IgD-negative memory B cell (primary cell): ENCODE measurements around the gene SOWAHB. TPM values are rescaled to one million over a fixed set of nuclear protein-coding genes. Genes with fewer than 3 reads are reported as not detected.

Source experiments
- H3K27ac Mint-ChIP-seq, 3 donors: one replicate each; pipeline ENCODE4 v1.8.0; 2020 to 2022; ENCODE audit warnings: mild to moderate bottlenecking in 3 of 3, mixed read lengths in 3 of 3, moderate library complexity in 1 of 3
- H3K27me3 Mint-ChIP-seq: one replicate; pipeline ENCODE4 v1.8.0; 2021; ENCODE audit warnings: mixed read lengths
- H3K36me3 Mint-ChIP-seq: one replicate; pipeline ENCODE4 v1.8.0; 2020; ENCODE audit warnings: mild to moderate bottlenecking, mixed read lengths
- H3K4me1 Mint-ChIP-seq, 3 donors: one replicate each; pipeline ENCODE4 v1.8.0; 2020 to 2022; ENCODE audit warnings: mixed read lengths in 3 of 3, mild to moderate bottlenecking in 1 of 3
- H3K4me3 Mint-ChIP-seq, 4 donors: one replicate each; pipeline ENCODE4 v1.8.0; 2020 to 2022; ENCODE audit warnings: mild to moderate bottlenecking in 4 of 4, mixed read lengths in 4 of 4, moderate library complexity in 3 of 4
- H3K9me3 Mint-ChIP-seq, 3 donors: one replicate each; pipeline ENCODE4 v1.8.0; 2020 to 2021; ENCODE audit warnings: mixed read lengths in 3 of 3, mild to moderate bottlenecking in 1 of 3
- polyA plus RNA-seq: library from polyadenylated mRNA; unstranded; fragments of 300-500 nt; fragmentation: Illumina TruSeq; gene quantifications from one replicate; pipeline ENCODE4 v1.2.3, GENCODE V29; 2021

SOWAHB gene
- polyA plus RNA-seq, 1 donor from 2014 or later, result not detected

GRCh38 chr4:76902233-76902890 lies 4.4 kb upstream of the SOWAHB start:
- Mint-ChIP-seq H3K9me3 (peaks cover 0 to 5% (median 0%) of the 10 kb centered on the region in 3 donors), H3K27ac (no peak overlapping the region), H3K36me3 (no peaks in the 10 kb centered on the region), H3K4me1 (peaks cover 0 to 9% (median 5%) of the 10 kb centered on the region in 3 donors), H3K4me3 (no peak overlapping the region), H3K27me3 (peaks cover 19% of the 10 kb centered on the region)

GRCh38 chr4:76898949-76899645 lies 1.2 kb upstream of the SOWAHB start:
- peak overlapping the region in 2 of 4 donors; percentile 59 to 82 for H3K4me3 Mint-ChIP-seq

DNA sequence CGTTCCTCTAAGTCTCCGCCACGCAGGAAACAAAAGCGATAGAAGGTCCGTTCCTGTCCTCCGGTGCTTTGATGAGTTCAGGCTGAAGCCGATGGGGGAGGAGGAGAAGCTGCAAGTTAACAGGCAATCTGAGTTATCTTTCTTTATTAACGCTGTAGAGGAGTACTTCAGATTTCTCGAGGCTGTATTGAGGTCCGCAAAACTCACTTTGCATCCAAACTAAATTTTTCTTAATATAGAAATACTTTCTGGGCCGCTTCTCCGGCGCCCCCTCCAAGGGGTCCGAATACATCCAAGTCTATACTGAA lies 395 bp upstream of the SOWAHB start:
- no peaks in the 10 kb centered on the region for H3K9me3 Mint-ChIP-seq
- peaks cover 2% of the 10 kb centered on the region for H3K36me3 Mint-ChIP-seq
- peaks cover 30% of the 10 kb centered on the region for H3K27me3 Mint-ChIP-seq
- H3K4me3 Mint-ChIP-seq, result peak overlapping the region; percentile 59 to 82 (median 74)
- peaks cover 0 to 9% (median 7%) of the 10 kb centered on the region in 3 donors for H3K4me1 Mint-ChIP-seq
- no peak overlapping the region for H3K27ac Mint-ChIP-seq

More at GRCh38 chr4:76898949-76899645, 1.2 kb upstream of the SOWAHB start:
- Mint-ChIP-seq H3K27ac (no peak overlapping the region), H3K36me3 (peaks cover 2% of the 10 kb centered on the region), H3K9me3 (no peaks in the 10 kb centered on the region), H3K4me1 (peaks cover 0 to 9% (median 7%) of the 10 kb centered on the region in 3 donors), H3K27me3 (peaks cover 30% of the 10 kb centered on the region)

DNA sequence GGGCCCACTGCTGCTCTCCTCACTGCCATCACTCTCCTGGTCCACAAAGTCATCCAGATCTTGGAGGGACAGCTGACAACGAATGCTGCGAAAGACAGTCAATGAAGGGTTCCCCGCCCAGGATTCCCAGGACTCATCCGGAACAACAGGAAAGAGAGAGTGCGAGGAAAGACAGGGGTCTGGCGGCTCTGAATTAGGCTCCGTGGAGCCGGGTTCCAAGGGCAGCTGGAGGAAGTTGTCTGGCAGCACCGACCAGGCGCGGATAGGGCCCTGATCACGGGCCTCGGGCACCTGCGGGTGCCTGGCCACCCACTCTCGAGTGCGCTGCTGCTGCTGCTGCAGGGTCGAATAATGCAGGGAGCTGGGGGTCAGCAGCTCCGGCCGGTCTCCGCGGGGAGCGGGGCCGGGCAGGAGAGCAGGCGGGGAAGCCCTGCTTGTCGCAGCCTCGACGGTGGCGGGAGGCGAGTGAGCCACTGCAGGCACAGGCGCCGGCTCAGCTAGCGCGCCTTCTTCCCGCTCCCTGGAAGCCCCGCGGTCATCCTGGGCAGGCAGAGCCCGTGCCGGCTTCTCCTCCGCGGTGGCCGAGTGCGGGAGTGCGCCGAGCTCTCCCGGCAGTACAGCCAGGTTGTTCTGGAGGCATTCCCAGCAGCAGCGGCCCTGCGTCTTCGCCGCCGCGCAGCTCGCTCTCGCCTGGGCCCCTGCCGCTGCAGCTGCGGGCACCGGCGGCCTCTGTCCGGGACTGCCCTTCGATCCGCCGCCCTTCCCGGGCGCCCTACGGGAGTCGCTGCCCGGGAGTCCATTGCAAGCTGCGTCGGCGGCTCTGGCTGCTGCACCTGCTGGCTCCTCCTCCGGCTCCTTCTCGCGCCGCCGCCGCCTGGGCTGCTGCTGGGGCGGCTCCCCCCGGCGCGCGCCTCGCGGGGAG lies 1.1 kb downstream of the SOWAHB start:
- Mint-ChIP-seq H3K36me3 (peaks cover 2% of the 10 kb centered on the region), H3K27me3 (peaks cover 40% of the 10 kb centered on the region), H3K9me3 (no peaks in the 10 kb centered on the region), H3K4me1 (peaks cover 0 to 9% (median 7%) of the 10 kb centered on the region in 3 donors), H3K27ac (no peak overlapping the region), H3K4me3 (no peak overlapping the region)

GRCh38 chr4:76896048-76896447 lies 1.9 kb downstream of the SOWAHB start:
- H3K9me3 Mint-ChIP-seq, result no peaks in the 10 kb centered on the region
- no peak overlapping the region for H3K4me3 Mint-ChIP-seq
- H3K27ac Mint-ChIP-seq, result no peak overlapping the region
- H3K4me1 Mint-ChIP-seq, result peaks cover 0 to 9% (median 7%) of the 10 kb centered on the region in 3 donors
- peaks cover 4% of the 10 kb centered on the region for H3K36me3 Mint-ChIP-seq
- H3K27me3 Mint-ChIP-seq, result peaks cover 45% of the 10 kb centered on the region

GRCh38 chr4:76895619-76896018 lies 2.3 kb downstream of the SOWAHB start:
- H3K27ac Mint-ChIP-seq, result no peak overlapping the region
- peaks cover 0 to 9% (median 7%) of the 10 kb centered on the region in 3 donors for H3K4me1 Mint-ChIP-seq
- H3K9me3 Mint-ChIP-seq, result no peaks in the 10 kb centered on the region
- H3K36me3 Mint-ChIP-seq, result peaks cover 4% of the 10 kb centered on the region
- peaks cover 47% of the 10 kb centered on the region for H3K27me3 Mint-ChIP-seq
- H3K4me3 Mint-ChIP-seq, result no peak overlapping the region

DNA sequence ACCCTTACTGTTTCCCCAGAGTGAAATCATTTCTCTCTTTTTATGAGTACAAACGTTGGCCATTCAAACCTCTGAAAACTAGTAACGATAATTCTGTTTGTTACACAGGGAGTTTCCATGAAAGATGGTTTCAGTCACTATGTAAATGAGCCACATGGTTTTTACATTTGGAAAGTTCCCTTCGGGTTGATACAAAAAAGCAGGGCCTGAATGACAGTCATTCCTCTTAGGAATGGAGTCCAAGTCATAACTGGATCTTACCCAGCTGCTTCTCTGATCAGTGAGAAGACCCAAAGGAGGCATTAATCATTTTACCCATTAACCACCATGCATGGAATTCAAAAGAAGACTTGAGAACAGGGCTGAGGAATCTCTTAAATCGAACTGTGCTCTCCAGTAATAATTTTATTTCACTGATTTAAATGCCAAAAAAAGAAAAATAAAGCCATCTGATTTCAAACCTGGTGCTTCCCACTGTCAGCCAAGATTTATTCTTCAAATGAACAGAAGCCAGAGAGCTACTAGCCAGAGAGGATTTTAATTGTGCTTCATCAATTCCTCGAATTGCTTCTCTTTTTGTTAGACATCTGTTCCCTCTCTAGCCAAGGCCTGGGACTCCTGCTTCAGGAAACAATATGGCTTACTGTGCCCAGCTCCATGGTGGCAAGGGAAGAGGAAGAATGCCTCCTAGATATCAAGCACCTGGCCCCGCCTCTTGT lies 3.2 kb downstream of the SOWAHB start:
- no peaks in the 10 kb centered on the region for H3K9me3 Mint-ChIP-seq
- H3K36me3 Mint-ChIP-seq, result peaks cover 4% of the 10 kb centered on the region
- H3K27ac Mint-ChIP-seq, result no peak overlapping the region
- peaks cover 41% of the 10 kb centered on the region for H3K27me3 Mint-ChIP-seq
- peaks cover 0 to 9% (median 7%) of the 10 kb centered on the region in 3 donors for H3K4me1 Mint-ChIP-seq
- H3K4me3 Mint-ChIP-seq, result no peak overlapping the region

GRCh38 chr4:76892601-76893000 lies 5.3 kb downstream of the SOWAHB start:
- H3K36me3 Mint-ChIP-seq, result peaks cover 4% of the 10 kb centered on the region
- H3K27me3 Mint-ChIP-seq, result peaks cover 29% of the 10 kb centered on the region
- H3K27ac Mint-ChIP-seq, result no peak overlapping the region
- H3K9me3 Mint-ChIP-seq, result no peaks in the 10 kb centered on the region
- peaks cover 0 to 3% (median 0%) of the 10 kb centered on the region in 3 donors for H3K4me1 Mint-ChIP-seq
- no peak overlapping the region for H3K4me3 Mint-ChIP-seq

- H3K4me3 Mint-ChIP-seq, result no peak overlapping the region
- H3K9me3 Mint-ChIP-seq, result no peaks in the 10 kb centered on the region
- peaks cover 4% of the 10 kb centered on the region for H3K36me3 Mint-ChIP-seq
- no peak overlapping the region for H3K27ac Mint-ChIP-seq
- peaks cover 0 to 3% (median 0%) of the 10 kb centered on the region in 3 donors for H3K4me1 Mint-ChIP-seq
- peaks cover 29% of the 10 kb centered on the region for H3K27me3 Mint-ChIP-seq
Measured at GRCh38 chr4:76892001-76892400, 5.9 kb downstream of the SOWAHB start.

DNA sequence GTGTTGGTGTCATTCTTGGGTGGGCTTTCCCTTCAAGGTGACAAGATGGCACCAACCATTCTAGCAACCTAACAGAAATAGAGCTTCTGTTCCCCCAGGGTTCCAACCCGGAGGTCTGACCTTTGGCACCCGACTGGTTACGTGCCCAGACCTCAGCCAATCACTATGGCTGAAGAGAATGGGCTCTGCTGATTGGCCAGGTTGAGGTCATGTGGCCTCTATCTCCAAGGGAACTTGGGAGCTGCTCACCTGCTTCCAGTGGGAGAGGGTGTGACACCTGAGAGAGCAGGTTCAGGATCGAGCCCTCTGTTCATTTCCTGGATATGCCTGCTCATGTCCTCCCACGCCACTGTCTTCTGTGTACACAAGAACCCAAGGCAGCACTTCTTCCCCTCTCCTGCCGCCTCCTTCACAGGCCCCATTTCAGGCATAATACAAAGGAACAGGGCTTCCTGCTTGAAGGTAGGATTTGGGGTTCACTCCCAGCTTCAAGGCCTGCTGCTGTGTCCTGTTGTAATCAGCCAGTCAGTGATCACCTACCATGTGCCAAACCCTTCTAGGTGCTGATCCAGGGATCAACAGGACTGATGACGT lies 11.0 kb downstream of the SOWAHB start:
- Mint-ChIP-seq H3K27ac (peak overlapping the region in 1 of 3 donors; percentile 43), H3K27me3 (peaks cover 9% of the 10 kb centered on the region), H3K4me3 (no peak overlapping the region), H3K36me3 (peaks cover 2% of the 10 kb centered on the region), H3K4me1 (peaks cover 0 to 1% (median 0%) of the 10 kb centered on the region in 3 donors), H3K9me3 (no peaks in the 10 kb centered on the region)

GRCh38 chr4:76886214-76886613 lies 11.7 kb downstream of the SOWAHB start:
- Mint-ChIP-seq H3K36me3 (peaks cover 2% of the 10 kb centered on the region), H3K4me1 (peaks cover 0 to 1% (median 0%) of the 10 kb centered on the region in 3 donors), H3K9me3 (no peaks in the 10 kb centered on the region), H3K27me3 (peaks cover 5% of the 10 kb centered on the region), H3K4me3 (no peak overlapping the region), H3K27ac (no peak overlapping the region)

DNA sequence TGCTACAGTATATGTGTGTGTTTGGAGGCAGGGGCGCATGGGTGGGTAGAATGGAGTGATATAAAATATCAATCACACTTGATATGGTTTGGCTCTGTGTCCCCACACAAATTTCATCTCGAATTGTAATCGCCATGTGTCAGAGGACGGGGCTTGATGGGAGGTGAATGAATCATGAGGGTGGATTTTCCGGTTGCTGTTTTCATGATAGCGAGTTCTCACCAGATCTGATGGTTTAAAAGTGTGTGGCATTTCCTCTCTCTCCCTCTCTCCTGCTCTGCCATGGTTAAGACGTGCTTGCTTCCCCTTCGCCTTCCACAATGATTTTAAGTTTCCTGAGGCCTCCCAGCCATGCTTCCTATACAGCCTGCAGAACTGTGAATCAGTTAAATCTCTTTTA lies 14.8 kb downstream of the SOWAHB start:
- H3K27ac Mint-ChIP-seq, result no peak overlapping the region
- H3K36me3 Mint-ChIP-seq, result no peaks in the 10 kb centered on the region
- peaks cover 0 to 2% (median under 1%) of the 10 kb centered on the region in 3 donors for H3K9me3 Mint-ChIP-seq
- H3K4me1 Mint-ChIP-seq, result no peaks in the 10 kb centered on the region
- H3K4me3 Mint-ChIP-seq, result no peak overlapping the region
- peaks cover 16% of the 10 kb centered on the region for H3K27me3 Mint-ChIP-seq

DNA sequence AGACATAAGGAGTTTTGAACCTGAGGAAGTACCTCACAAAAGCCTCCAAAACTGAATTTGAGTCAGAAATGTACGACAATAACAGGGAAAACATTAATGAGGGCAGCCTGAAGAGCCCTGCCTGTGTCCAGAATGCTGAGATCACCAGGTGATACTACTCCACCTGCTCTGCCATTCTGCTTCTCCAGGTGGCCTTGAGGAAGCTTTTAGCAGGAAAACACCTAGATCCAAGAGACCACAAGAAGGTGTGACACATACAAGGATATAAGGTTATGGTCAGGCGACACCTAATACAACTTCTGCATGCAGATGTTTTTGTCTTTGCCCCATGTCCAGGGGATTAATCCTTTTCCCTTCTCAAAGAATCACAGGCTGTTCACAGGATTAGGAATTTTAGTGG lies 15.3 kb downstream of the SOWAHB start:
- Mint-ChIP-seq H3K4me1 (no peaks in the 10 kb centered on the region), H3K4me3 (no peak overlapping the region), H3K9me3 (peaks cover 0 to 6% (median 4%) of the 10 kb centered on the region in 3 donors), H3K27ac (no peak overlapping the region), H3K27me3 (peaks cover 22% of the 10 kb centered on the region), H3K36me3 (no peaks in the 10 kb centered on the region)

- H3K27ac Mint-ChIP-seq, result no peak overlapping the region
Measured at GRCh38 chr4:76881375-76881774, 16.6 kb downstream of the SOWAHB start.

More at GRCh38 chr4:76881375-76881774, 16.6 kb downstream of the SOWAHB start:
- no peaks in the 10 kb centered on the region for H3K4me1 Mint-ChIP-seq
- H3K4me3 Mint-ChIP-seq, result no peak overlapping the region
- H3K27me3 Mint-ChIP-seq, result peaks cover 22% of the 10 kb centered on the region
- H3K9me3 Mint-ChIP-seq, result peaks cover 0 to 6% (median 4%) of the 10 kb centered on the region in 3 donors
- no peaks in the 10 kb centered on the region for H3K36me3 Mint-ChIP-seq
